IPS-11a (cell line): ENCODE measurements around the gene FCN1.
"Not testable (repeated sequence)": the region's sequence is repeated elsewhere in the genome, so short reads cannot be mapped to it uniquely, and the experiment has no call there.

Experiments used
- H3K4me3 ChIP-seq: one replicate; pipeline ENCODE4 v1.5.1; 2013; ENCODE audit warnings: low read depth, low read length, control low read depth

Gene FCN1

GRCh38 chr9:134917431-134918373 lies at the start of gene FCN1:
FCN1 (minus strand) TSS chr9:134917912; CDS start chr9:134917871, 41 bp downstream.
- H3K4me3 ChIP-seq, result no peak within 1 kb of the TSS

GRCh38 chr9:134966697-134967546 lies 49.2 kb upstream of the FCN1 start:
- H3K4me3 ChIP-seq, result no peak overlapping the region

- no peak overlapping the region for H3K4me3 ChIP-seq
Measured at GRCh38 chr9:134966270-134966669, 48.6 kb upstream of the FCN1 start.

- no peak overlapping the region for H3K4me3 ChIP-seq
Measured at GRCh38 chr9:134965851-134966250, 48.1 kb upstream of the FCN1 start.

- no peak overlapping the region for H3K4me3 ChIP-seq
Measured at GRCh38 chr9:134965411-134965810, 47.7 kb upstream of the FCN1 start.

DNA sequence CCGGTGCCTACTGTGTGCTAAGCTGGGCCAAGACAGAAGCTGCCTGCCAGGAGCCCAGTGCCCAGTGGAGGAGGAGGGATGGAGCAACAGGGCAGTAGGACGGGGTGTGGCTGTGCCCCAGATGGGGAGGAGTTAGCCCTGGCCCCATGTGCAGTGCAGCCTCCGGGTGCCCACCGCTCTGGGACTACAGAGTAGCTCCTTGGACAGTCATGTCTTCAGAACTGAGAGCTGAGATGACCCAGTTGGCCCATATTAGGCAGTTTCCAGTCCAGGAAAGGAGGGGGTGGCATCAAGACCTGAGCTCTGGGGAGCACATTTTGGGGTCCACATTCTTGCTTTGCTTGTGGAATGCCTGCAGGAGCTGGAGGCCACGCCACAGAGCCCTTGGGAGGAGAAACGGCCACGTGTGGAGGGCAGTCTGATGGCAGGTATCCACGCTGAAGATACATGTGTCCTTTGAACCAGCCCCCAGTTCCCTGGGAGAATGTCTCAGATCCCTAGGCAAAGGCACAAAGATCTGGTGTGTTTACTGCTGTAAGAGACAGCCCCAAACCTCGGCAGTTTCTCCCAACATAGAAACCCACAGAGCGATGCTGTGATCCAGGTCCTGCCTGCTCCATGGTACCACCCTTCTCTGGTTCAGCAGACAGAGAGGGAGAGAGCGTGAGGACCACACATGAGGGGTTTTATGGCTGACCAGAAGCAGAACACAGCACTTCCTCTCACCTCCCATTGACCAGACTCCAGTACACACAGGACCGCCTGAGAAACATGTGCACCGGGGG lies 46.8 kb upstream of the FCN1 start:
- H3K4me3 ChIP-seq, result no peak overlapping the region

GRCh38 chr9:134963546-134963945 lies 45.8 kb upstream of the FCN1 start:
- no peak overlapping the region for H3K4me3 ChIP-seq

DNA sequence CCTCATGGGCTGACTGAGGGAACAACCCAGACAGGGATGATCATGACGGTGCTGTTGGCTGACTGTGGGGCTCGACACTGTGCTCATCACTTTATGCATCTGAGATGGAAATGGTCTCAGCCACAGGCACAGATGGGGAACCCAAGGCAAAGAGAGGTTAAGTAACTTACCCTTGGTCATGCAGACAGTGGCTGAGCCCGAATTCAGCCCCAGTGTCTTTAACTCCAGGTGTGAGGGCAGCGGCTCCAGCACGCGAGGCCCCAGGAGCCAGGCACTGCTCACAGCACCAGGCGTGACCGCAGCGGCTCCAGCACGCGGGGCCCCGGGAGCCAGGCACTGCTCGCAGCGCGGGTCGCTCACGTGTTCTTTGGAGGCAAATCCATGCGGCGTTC lies 45.3 kb upstream of the FCN1 start:
- no peak overlapping the region for H3K4me3 ChIP-seq

GRCh38 chr9:134962065-134962972 lies 44.6 kb upstream of the FCN1 start:
- no peak overlapping the region for H3K4me3 ChIP-seq

GRCh38 chr9:134961331-134962064 lies 43.8 kb upstream of the FCN1 start:
- no peak overlapping the region for H3K4me3 ChIP-seq

DNA sequence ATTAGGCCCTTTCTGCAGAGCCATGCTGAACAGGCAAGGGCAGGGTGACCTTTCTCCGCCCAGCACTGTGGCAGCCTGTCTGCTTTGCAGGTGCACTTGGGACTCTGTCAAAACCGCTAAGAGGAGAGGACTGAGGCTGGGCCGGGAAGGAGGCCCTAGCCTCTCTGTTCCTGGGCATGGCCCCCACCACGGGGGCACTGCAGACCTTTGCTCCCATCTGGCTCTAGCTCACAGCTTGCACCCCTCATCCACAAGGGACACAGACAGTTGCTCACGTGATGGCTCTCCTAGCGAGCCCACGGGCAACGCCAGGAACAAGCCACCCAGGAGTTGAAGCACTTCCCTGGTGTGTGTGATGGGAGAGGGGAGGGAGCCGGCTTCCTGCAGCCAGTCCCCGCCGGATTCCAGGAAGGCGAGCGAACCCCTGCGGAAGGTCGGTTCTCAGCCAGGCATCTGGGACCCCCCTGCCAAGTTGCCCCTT lies 43.0 kb upstream of the FCN1 start:
- no peak overlapping the region for H3K4me3 ChIP-seq

DNA sequence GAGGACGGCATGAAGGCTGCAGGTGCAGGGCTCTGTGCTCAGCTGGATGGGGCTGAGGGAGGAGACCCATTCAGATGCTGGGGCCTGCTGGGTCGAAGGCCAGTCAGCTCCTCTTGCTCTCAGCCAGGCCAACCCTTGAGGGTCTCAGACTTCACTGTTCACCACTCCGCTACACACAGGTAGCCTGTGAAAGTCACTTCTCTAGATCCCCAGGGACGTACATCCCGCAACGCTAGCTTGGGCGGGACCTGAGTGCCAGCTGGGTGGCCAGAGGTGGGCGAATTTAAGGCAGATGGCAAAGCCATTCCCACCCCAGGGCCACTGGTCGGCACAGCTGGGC lies 42.2 kb upstream of the FCN1 start:
- no peak overlapping the region for H3K4me3 ChIP-seq

- H3K4me3 ChIP-seq, result no peak overlapping the region
Measured at GRCh38 chr9:134959126-134959970, 41.6 kb upstream of the FCN1 start.

DNA sequence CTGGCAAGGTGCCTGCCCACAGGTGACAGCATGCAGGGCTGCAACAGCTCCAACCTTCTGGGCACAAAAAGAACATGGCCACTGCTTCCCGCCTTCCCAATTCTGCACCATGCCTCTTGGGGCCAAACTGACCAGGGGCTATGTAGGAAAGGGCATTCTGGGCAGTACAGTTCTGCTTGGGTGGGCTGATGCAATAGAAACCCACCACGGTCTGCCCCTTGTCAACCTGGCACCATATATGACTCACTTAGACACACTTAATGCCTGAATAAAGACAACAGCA lies 40.2 kb upstream of the FCN1 start:
- no peak overlapping the region for H3K4me3 ChIP-seq

- H3K4me3 ChIP-seq, result no peak overlapping the region
Measured at GRCh38 chr9:134957165-134957944, 39.6 kb upstream of the FCN1 start.

GRCh38 chr9:134956387-134956786 lies 38.7 kb upstream of the FCN1 start:
- H3K4me3 ChIP-seq, result not testable (repeated sequence)

- no peak overlapping the region for H3K4me3 ChIP-seq
Measured at GRCh38 chr9:134955801-134956200, 38.1 kb upstream of the FCN1 start.

DNA sequence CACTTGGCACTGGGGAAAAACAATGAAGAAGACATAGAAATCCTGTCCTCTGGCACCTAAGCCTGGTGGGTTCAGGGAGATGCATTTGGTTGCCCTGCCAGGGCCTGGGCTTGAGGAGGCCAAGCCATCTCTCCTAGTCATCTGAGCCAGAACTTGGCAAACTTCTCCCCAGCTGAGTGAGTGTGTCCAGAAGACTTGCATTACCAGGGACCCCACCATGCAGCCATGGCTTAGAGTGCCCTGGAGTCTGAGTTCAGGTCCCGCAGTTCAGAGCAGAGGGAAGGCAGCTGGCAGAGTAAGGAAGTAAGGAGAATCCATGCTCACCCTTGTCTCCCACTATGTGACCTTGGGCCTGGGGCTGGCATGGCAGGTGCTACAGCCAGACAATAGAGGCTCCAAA lies 37.4 kb upstream of the FCN1 start:
- H3K4me3 ChIP-seq, result no peak overlapping the region
